ENCODE measurements around the gene PRR36. TPM values are rescaled to one million over a fixed set of nuclear protein-coding genes. Genes with fewer than 3 reads are reported as not detected.

The PRR36 gene
- total RNA-seq, 1 experiment from 2014 or later = 21.9 TPM

DNA sequence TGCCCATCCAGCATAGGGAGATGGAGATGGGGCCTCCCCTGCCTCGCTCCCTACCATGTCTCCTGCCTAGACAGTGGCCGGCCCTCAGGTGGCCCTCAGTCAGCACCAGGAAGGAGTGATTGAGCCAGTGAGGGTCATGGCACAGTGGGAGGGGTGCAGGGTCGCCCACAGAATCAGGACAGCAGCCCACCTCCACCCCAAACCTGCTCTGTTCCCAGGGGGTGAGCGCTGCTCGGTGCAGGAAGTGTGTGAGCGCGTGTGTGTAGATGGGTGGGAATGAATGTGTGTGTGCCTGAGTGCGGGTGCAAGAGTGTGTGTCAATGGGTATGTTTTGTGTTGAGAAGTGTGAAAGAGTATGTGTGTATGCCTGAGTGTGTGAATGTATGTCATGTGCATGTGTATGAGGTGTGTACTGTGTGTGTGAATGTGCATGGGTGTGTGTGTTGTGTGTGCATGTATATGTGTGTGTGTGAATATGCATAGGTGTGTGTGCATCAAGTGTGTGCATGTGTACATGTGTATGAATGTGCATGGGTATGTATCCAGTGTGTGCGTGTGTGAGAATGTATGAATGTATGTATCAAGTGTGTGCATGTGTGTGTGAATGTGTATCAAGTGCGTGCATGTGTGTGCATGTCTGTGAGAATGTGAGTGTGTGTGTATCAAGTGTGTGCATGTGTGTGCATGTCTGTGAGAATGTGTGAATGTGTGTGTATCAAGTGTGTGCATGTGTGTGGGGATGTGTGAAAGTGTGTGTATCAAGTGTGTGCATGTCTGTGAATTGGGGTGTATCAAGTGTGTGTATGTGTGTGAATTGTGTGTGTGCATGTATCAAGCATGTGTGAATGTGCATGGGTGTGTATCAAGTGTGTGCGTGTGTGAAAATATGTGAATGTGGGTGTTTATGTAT is 32.2 kb downstream of the PRR36 start:
- TF ChIP-seq, protein P1, sequence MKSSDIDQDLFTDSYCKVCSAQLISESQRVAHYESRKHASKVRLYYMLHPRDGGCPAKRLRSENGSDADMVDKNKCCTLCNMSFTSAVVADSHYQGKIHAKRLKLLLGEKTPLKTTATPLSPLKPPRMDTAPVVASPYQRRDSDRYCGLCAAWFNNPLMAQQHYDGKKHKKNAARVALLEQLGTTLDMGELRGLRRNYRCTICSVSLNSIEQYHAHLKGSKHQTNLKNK (CRISPR knock-in tag; IDR thresholded peaks at IDR 0.05) = no peak
- TF ChIP-seq, protein P2, sequence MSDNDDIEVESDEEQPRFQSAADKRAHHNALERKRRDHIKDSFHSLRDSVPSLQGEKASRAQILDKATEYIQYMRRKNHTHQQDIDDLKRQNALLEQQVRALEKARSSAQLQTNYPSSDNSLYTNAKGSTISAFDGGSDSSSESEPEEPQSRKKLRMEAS (CRISPR knock-in tag; IDR thresholded peaks at IDR 0.05) = no peak
- TF ChIP-seq, protein P3, sequence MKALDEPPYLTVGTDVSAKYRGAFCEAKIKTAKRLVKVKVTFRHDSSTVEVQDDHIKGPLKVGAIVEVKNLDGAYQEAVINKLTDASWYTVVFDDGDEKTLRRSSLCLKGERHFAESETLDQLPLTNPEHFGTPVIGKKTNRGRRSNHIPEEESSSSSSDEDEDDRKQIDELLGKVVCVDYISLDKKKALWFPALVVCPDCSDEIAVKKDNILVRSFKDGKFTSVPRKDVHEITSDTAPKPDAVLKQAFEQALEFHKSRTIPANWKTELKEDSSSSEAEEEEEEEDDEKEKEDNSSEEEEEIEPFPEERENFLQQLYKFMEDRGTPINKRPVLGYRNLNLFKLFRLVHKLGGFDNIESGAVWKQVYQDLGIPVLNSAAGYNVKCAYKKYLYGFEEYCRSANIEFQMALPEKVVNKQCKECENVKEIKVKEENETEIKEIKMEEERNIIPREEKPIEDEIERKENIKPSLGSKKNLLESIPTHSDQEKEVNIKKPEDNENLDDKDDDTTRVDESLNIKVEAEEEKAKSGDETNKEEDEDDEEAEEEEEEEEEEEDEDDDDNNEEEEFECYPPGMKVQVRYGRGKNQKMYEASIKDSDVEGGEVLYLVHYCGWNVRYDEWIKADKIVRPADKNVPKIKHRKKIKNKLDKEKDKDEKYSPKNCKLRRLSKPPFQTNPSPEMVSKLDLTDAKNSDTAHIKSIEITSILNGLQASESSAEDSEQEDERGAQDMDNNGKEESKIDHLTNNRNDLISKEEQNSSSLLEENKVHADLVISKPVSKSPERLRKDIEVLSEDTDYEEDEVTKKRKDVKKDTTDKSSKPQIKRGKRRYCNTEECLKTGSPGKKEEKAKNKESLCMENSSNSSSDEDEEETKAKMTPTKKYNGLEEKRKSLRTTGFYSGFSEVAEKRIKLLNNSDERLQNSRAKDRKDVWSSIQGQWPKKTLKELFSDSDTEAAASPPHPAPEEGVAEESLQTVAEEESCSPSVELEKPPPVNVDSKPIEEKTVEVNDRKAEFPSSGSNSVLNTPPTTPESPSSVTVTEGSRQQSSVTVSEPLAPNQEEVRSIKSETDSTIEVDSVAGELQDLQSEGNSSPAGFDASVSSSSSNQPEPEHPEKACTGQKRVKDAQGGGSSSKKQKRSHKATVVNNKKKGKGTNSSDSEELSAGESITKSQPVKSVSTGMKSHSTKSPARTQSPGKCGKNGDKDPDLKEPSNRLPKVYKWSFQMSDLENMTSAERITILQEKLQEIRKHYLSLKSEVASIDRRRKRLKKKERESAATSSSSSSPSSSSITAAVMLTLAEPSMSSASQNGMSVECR (CRISPR knock-in tag; IDR thresholded peaks at IDR 0.05; ENCODE audit: borderline replicate concordance) = no peak
- TF ChIP-seq SP1 (CRISPR knock-in tag; conservative IDR thresholded peaks at IDR 0.05) = no peak
- no peak for TF ChIP-seq ZNF219 (CRISPR knock-in tag; IDR thresholded peaks at IDR 0.05; ENCODE audit: borderline replicate concordance)
- TF ChIP-seq, protein P4, sequence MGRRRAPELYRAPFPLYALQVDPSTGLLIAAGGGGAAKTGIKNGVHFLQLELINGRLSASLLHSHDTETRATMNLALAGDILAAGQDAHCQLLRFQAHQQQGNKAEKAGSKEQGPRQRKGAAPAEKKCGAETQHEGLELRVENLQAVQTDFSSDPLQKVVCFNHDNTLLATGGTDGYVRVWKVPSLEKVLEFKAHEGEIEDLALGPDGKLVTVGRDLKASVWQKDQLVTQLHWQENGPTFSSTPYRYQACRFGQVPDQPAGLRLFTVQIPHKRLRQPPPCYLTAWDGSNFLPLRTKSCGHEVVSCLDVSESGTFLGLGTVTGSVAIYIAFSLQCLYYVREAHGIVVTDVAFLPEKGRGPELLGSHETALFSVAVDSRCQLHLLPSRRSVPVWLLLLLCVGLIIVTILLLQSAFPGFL (CRISPR knock-in tag; IDR thresholded peaks at IDR 0.05; ENCODE audit: borderline replicate concordance) = no peak
- no peak for TF ChIP-seq ZNF121 (CRISPR knock-in tag; IDR thresholded peaks at IDR 0.05)
- CTCF ChIA-PET = no interaction called here
- no peak overlapping the region for H3K27ac Mint-ChIP-seq
- H3K4me3 Mint-ChIP-seq = no peak overlapping the region
- H3K36me3 Mint-ChIP-seq = no peaks in the 10 kb centered on the region
- ATAC-seq (no peak), DNase-seq (ENCODE audit: low spot score) (no peak)
- peaks cover 32% of the 10 kb centered on the region for H3K27me3 Mint-ChIP-seq (ENCODE audit: low read depth)
- no peaks in the 10 kb centered on the region for H3K4me1 Mint-ChIP-seq
- H3K9me3 Mint-ChIP-seq = peaks cover 6% of the 10 kb centered on the region
- POLR2A ChIA-PET = no interaction called here

DNA sequence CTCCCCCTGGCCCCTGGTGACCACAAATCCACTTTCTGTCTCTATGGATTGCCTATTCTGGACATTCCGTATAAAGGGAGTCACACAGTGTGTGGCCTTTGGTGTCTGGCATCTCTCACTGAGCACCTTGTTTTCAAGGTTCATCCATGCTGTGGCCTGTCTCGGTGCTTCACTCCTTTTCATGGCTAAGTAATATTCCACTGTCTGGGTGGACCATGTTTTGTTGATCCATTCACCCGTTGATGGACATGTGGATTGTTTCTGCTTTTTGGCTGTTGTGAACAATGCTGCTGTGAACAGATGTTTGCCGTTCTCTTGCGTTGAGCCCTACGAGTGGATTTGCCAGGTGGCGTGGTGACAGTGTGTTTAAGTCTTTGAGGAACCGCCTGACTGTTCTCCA is 33.6 kb downstream of the PRR36 start:
- no peak overlapping the region for H3K27ac Mint-ChIP-seq
- H3K36me3 Mint-ChIP-seq = no peaks in the 10 kb centered on the region
- CTCF ChIA-PET = no interaction called here
- H3K9me3 Mint-ChIP-seq = peaks cover 6% of the 10 kb centered on the region
- H3K27me3 Mint-ChIP-seq (ENCODE audit: low read depth) = peaks cover 36% of the 10 kb centered on the region
- H3K4me3 Mint-ChIP-seq = no peak overlapping the region
- POLR2A ChIA-PET = no interaction called here
- ATAC-seq (no peak), DNase-seq (ENCODE audit: low spot score) (no peak)
- TF ChIP-seq, protein P5, sequence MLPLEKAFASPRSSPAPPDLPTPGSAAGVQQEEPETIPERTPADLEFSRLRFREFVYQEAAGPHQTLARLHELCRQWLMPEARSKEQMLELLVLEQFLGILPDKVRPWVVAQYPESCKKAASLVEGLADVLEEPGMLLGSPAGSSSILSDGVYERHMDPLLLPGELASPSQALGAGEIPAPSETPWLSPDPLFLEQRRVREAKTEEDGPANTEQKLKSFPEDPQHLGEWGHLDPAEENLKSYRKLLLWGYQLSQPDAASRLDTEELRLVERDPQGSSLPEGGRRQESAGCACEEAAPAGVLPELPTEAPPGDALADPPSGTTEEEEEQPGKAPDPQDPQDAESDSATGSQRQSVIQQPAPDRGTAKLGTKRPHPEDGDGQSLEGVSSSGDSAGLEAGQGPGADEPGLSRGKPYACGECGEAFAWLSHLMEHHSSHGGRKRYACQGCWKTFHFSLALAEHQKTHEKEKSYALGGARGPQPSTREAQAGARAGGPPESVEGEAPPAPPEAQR (CRISPR knock-in tag; IDR thresholded peaks at IDR 0.05) = no peak
- TF ChIP-seq, protein P6, sequence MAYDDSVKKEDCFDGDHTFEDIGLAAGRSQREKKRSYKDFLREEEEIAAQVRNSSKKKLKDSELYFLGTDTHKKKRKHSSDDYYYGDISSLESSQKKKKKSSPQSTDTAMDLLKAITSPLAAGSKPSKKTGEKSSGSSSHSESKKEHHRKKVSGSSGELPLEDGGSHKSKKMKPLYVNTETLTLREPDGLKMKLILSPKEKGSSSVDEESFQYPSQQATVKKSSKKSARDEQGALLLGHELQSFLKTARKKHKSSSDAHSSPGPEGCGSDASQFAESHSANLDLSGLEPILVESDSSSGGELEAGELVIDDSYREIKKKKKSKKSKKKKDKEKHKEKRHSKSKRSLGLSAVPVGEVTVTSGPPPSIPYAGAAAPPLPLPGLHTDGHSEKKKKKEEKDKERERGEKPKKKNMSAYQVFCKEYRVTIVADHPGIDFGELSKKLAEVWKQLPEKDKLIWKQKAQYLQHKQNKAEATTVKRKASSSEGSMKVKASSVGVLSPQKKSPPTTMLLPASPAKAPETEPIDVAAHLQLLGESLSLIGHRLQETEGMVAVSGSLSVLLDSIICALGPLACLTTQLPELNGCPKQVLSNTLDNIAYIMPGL (CRISPR knock-in tag; IDR thresholded peaks at IDR 0.05) = no peak
- TF ChIP-seq JAZF1 (CRISPR knock-in tag; IDR thresholded peaks at IDR 0.05) (no peak), GABPB1 (CRISPR knock-in tag; IDR thresholded peaks at IDR 0.05) (no peak), PRRX2 (CRISPR knock-in tag; IDR thresholded peaks at IDR 0.05) (no peak), SMAD4 (CRISPR knock-in tag; IDR thresholded peaks at IDR 0.05) (no peak), TEAD4 (CRISPR knock-in tag; IDR thresholded peaks at IDR 0.05) (no peak)
- TF ChIP-seq, protein P7, sequence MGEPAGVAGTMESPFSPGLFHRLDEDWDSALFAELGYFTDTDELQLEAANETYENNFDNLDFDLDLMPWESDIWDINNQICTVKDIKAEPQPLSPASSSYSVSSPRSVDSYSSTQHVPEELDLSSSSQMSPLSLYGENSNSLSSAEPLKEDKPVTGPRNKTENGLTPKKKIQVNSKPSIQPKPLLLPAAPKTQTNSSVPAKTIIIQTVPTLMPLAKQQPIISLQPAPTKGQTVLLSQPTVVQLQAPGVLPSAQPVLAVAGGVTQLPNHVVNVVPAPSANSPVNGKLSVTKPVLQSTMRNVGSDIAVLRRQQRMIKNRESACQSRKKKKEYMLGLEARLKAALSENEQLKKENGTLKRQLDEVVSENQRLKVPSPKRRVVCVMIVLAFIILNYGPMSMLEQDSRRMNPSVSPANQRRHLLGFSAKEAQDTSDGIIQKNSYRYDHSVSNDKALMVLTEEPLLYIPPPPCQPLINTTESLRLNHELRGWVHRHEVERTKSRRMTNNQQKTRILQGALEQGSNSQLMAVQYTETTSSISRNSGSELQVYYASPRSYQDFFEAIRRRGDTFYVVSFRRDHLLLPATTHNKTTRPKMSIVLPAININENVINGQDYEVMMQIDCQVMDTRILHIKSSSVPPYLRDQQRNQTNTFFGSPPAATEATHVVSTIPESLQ (CRISPR knock-in tag; IDR thresholded peaks at IDR 0.05) = no peak
- H3K4me1 Mint-ChIP-seq = no peaks in the 10 kb centered on the region
